SK-N-SH (cell line): ENCODE results near the gene FMN2. TPM values are rescaled to one million over a fixed set of nuclear protein-coding genes. Genes with fewer than 3 reads are reported as not detected.

Experiments
- CTCF ChIA-PET: fragments of 300-600, 350-600 bp; formaldehyde crosslinking; extraction: SDS; loops from one replicate; lab custom pipeline; 2021; lab: Yijun Ruan, JAX
- POLR2A ChIA-PET: fragments of 350-600 bp; sonication (Branson Sonifier 250); formaldehyde crosslinking; extraction: SDS; loops from one replicate; lab custom pipeline; 2020; ENCODE audit warnings: antibody characterized with exemption, inconsistent platforms; lab: Yijun Ruan, JAX
- DNase-seq: peaks from one replicate; pipeline ENCODE4 v3.0.0; 2012
- H2AFZ ChIP-seq: fragments of 200-600 bp; sonication (generic); 2 replicates; pipeline ENCODE4 v1.8.1; 2016; ENCODE audit warnings: antibody characterized with exemption, mild to moderate bottlenecking, low read depth
- H3F3A ChIP-seq: fragments of 200-600 bp; sonication (generic); replicated peaks from 2 replicates; pipeline ENCODE3; 2016; ENCODE audit warnings: antibody characterized with exemption, mild to moderate bottlenecking; ENCODE audit not compliant: insufficient read depth
- H3K27ac ChIP-seq, 2 experiments: fragments of 200-500 bp in 1 of 2; fragments of 200-600 bp in 1 of 2; sonication (Bioruptor generic) in 1 of 2; sonication (generic), shearing (Covaris generic) in 1 of 2; 2 replicates each; pipeline versions ENCODE4 v1.5.1 to v1.6.1; 2014 to 2016; ENCODE audit warnings: low read depth in 2 of 2, inconsistent platforms in 1 of 2, low read length in 1 of 2, mild to moderate bottlenecking in 1 of 2, mixed read lengths in 1 of 2
- H3K27me3 ChIP-seq: fragments of 200-600 bp; sonication (generic), shearing (Covaris generic); 2 replicates; pipeline ENCODE4 v1.6.1; 2016; ENCODE audit warnings: mixed run types; ENCODE audit not compliant: insufficient read depth
- H3K36me3 ChIP-seq, 2 experiments: fragments of 200-500 bp in 1 of 2; fragments of 200-600 bp in 1 of 2; sonication (Bioruptor generic) in 1 of 2; sonication (generic) in 1 of 2; replicated peaks in 1 of 2; 2 replicates each; pipeline versions ENCODE3 to v1.5.1; 2014 to 2016; ENCODE audit warnings: low read length in 1 of 2, mild to moderate bottlenecking in 1 of 2; ENCODE audit not compliant: insufficient read depth in 2 of 2, control insufficient read depth in 1 of 2
- H3K4me1 ChIP-seq, 2 experiments: fragments of 200-500 bp in 1 of 2; fragments of 200-600 bp in 1 of 2; sonication (Bioruptor generic) in 1 of 2; sonication (generic), shearing (Covaris generic) in 1 of 2; 2 replicates each; pipeline versions ENCODE4 v1.5.1 to v1.6.1; 2014 to 2016; ENCODE audit warnings: low read depth in 1 of 2, low read length in 1 of 2, mixed run types in 1 of 2; ENCODE audit not compliant: insufficient read depth in 2 of 2, control insufficient read depth in 1 of 2
- H3K4me2 ChIP-seq: fragments of 200-600 bp; sonication (generic), shearing (Covaris generic); 2 replicates; pipeline ENCODE4 v1.6.1; 2017; ENCODE audit warnings: mixed run types
- H3K4me3 ChIP-seq, 2 experiments: fragments of 200-500 bp in 1 of 2; fragments of 200-600 bp in 1 of 2; sonication (Bioruptor generic) in 1 of 2; sonication (generic), shearing (Covaris generic) in 1 of 2; 2 replicates each; pipeline versions ENCODE4 v1.5.1 to v1.8.1; 2014 to 2016; ENCODE audit warnings: low read depth in 2 of 2, inconsistent platforms in 1 of 2, low read length in 1 of 2, mild to moderate bottlenecking in 1 of 2, mixed read lengths in 1 of 2, moderate library complexity in 1 of 2
- H3K79me2 ChIP-seq: fragments of 200-600 bp; sonication (generic); 2 replicates; pipeline ENCODE4 v1.8.1; 2017; ENCODE audit warnings: mild to moderate bottlenecking; ENCODE audit not compliant: insufficient read depth
- H3K9ac ChIP-seq: fragments of 200-600 bp; sonication (generic); 2 replicates; pipeline ENCODE4 v1.6.1; 2017; ENCODE audit warnings: mixed run types
- H3K9me2 ChIP-seq: fragments of 200-600 bp; sonication (generic); 2 replicates; pipeline ENCODE4 v1.6.1; 2017; ENCODE audit warnings: mixed run types
- H3K9me3 ChIP-seq: fragments of 200-600 bp; sonication (generic); 2 replicates; pipeline ENCODE4 v1.6.1; 2017; ENCODE audit warnings: mixed run types, mild to moderate bottlenecking, moderate library complexity
- H4K20me1 ChIP-seq: fragments of 200-600 bp; sonication (generic); 2 replicates; pipeline ENCODE4 v1.6.1; 2017; ENCODE audit warnings: mild to moderate bottlenecking, mixed run types; ENCODE audit not compliant: insufficient read depth
- CTCF ChIP-seq: fragments of 200-600 bp; sonication (generic); IDR thresholded peaks from 2 replicates; pipeline ENCODE4 v1.6.1; 2017; ENCODE audit warnings: antibody characterized with exemption, mild to moderate bottlenecking, moderate library complexity
- EP300 ChIP-seq, 2 experiments: IDR thresholded peaks; 2 replicates each; pipeline versions ENCODE4 v1.4.0 to v1.6.1; 2012; ENCODE audit warnings: borderline replicate concordance in 1 of 2, low read depth in 1 of 2, low read length in 1 of 2
- GABPA ChIP-seq: IDR thresholded peaks from 2 replicates; pipeline ENCODE4 v1.4.0; 2012; ENCODE audit warnings: low read depth, mild to moderate bottlenecking
- IRF3 ChIP-seq: fragments of 150-350 bp; IDR thresholded peaks from 2 replicates; pipeline ENCODE4 v1.6.1; 2016; ENCODE audit warnings: mild to moderate bottlenecking, low read depth, low read length
- JUND ChIP-seq: IDR thresholded peaks from 2 replicates; pipeline ENCODE4 v1.4.0; 2012
- MAX ChIP-seq: IDR thresholded peaks from 2 replicates; pipeline ENCODE4 v1.4.0; 2012; ENCODE audit warnings: low read depth
- NFIC ChIP-seq: IDR thresholded peaks from 2 replicates; pipeline ENCODE4 v1.4.0; 2012; ENCODE audit warnings: borderline replicate concordance
- PBX3 ChIP-seq: IDR thresholded peaks from 2 replicates; pipeline ENCODE4; 2012
- RAD21 ChIP-seq: IDR thresholded peaks from 2 replicates; pipeline ENCODE4 v1.6.1; 2012; ENCODE audit warnings: mild to moderate bottlenecking, low read length
- RCOR1 ChIP-seq: fragments of 150-350 bp; IDR thresholded peaks from 2 replicates; pipeline ENCODE4 v1.6.1; 2017; ENCODE audit warnings: antibody characterized with exemption, low read length
- RFX5 ChIP-seq: IDR thresholded peaks from 2 replicates; pipeline ENCODE4 v1.6.1; 2012; ENCODE audit warnings: mild to moderate bottlenecking, improper control_type of control experiment, low read length
- SMC3 ChIP-seq: IDR thresholded peaks from 2 replicates; pipeline ENCODE4 v1.6.1; 2012; ENCODE audit warnings: low read depth, low read length, improper control_type of control experiment
- TEAD4 ChIP-seq: IDR thresholded peaks from 2 replicates; pipeline ENCODE4 v1.4.0; 2012; ENCODE audit warnings: mild to moderate bottlenecking, borderline replicate concordance; ENCODE audit not compliant: insufficient read depth
- ZBTB33 ChIP-seq: IDR thresholded peaks from 2 replicates; pipeline ENCODE4 v1.4.0; 2012; ENCODE audit warnings: low read depth, borderline replicate concordance
- WGBS: methylation state at CpG from one replicate; pipeline ENCODE4 v1.1.6; 2017; ENCODE audit warnings: low lambda C conversion rate; 5-methylcytosine and 5-hydroxymethylcytosine counted together
- polyA plus RNA-seq, 3 experiments: library from polyadenylated mRNA; depleted of rRNA; stranded (reverse); fragments of >200 nt; gene quantifications; 2 replicates each; pipeline ENCODE4 v1.2.3, GENCODE V29; 2012

Gene FMN2
- polyA plus RNA-seq, 1 of the 3 experiments (the other 2 are of a cell fraction): 7.2 TPM

GRCh38 chr1:240138867-240139266 lies 47.2 kb downstream of the FMN2 start:
- H3F3A ChIP-seq: peaks cover 13% of the 10 kb centered on the region
- no peaks in the 10 kb centered on the region; a peak in 2 of 4 replicates for H3K4me1 ChIP-seq
- no peak overlapping the region for H2AFZ ChIP-seq
- TF ChIP-seq JUND (no peak), SMC3 (no peak), IRF3 (no peak), EP300 (IDR thresholded peaks at IDR 0.05; ENCODE audit: borderline replicate concordance in 1 of 2, low read depth in 1 of 2, low read length in 1 of 2) (no peak), TEAD4 (no peak), CTCF (no peak), ZBTB33 (no peak), MAX (no peak), RFX5 (no peak), RAD21 (no peak)
- no peak overlapping the region for H3K4me2 ChIP-seq
- H4K20me1 ChIP-seq: no peaks in the 10 kb centered on the region
- 94% methylated on average over 4 of the region's 4 CpGs for WGBS
- H3K27me3 ChIP-seq: no peaks in the 10 kb centered on the region
- H3K27ac ChIP-seq: no peak overlapping the region
- H3K9me2 ChIP-seq: no peaks in the 10 kb centered on the region
- ChIA-PET POLR2A (no interaction called here), CTCF (interaction anchor here (3.8 kb wide), 1 partner anchor 11 kb away, joined by 25 read pairs; no protein-coding TSS in a partner anchor)
- peaks cover 3 to 4% of the 10 kb centered on the region in 2 experiments for H3K36me3 ChIP-seq
- no peak overlapping the region for H3K9ac ChIP-seq
- no peak for DNase-seq
- peaks cover 72% of the 10 kb centered on the region for H3K79me2 ChIP-seq
- no peak overlapping the region for H3K4me3 ChIP-seq
- H3K9me3 ChIP-seq: no peaks in the 10 kb centered on the region

- DNase-seq: no peak
- no peaks in the 10 kb centered on the region for H3K9me2 ChIP-seq
- TF ChIP-seq PBX3 (no peak), GABPA (no peak), NFIC (no peak), RCOR1 (no peak)
- ChIA-PET CTCF (interaction anchor here (3.8 kb wide), 1 partner anchor 10 kb away, joined by 25 read pairs; no protein-coding TSS in a partner anchor), POLR2A (no interaction called here)
- no peak overlapping the region for H3K9ac ChIP-seq
- H3K9me3 ChIP-seq: no peaks in the 10 kb centered on the region
- no peaks in the 10 kb centered on the region for H4K20me1 ChIP-seq
- no peak overlapping the region for H3K4me2 ChIP-seq
- H2AFZ ChIP-seq: no peak overlapping the region
- peaks cover 66% of the 10 kb centered on the region for H3K79me2 ChIP-seq
- H3K4me1 ChIP-seq: no peaks in the 10 kb centered on the region; a peak in 2 of 4 replicates
- H3K36me3 ChIP-seq: peaks cover 3 to 7% of the 10 kb centered on the region in 2 experiments
- no peaks in the 10 kb centered on the region for H3K27me3 ChIP-seq
- 97% methylated on average over 5 of the region's 5 CpGs for WGBS
- H3K27ac ChIP-seq: no peak overlapping the region
- no peak overlapping the region for H3K4me3 ChIP-seq
- H3F3A ChIP-seq: peaks cover 13% of the 10 kb centered on the region
Measured at GRCh38 chr1:240139511-240139910, 47.8 kb downstream of the FMN2 start.
